Upper lobe of left lung (tissue), 6 donors: ENCODE data around the gene GLB1L3. TPM values are rescaled to one million over a fixed set of nuclear protein-coding genes. Genes with fewer than 3 reads are reported as not detected.

Source experiments
- ATAC-seq, 2 donors: fragments of 200-7000 bp; cut with Tn5 transposase; one replicate each; pipeline ENCODE4 v1.9.1; 2022; ENCODE audit warnings: mild to moderate bottlenecking in 2 of 2, moderate library complexity in 2 of 2; ENCODE audit not compliant: low FRiP score in 2 of 2
- DNase-seq, 2 donors: peaks; one replicate each; pipeline ENCODE4 v3.0.0-alpha.2; 2019 to 2020
- H3K27ac ChIP-seq, 4 donors: fragments of 200-600 bp; sonication (generic); one replicate each; pipeline ENCODE4 v1.5.1; 2016 to 2019
- H3K27me3 ChIP-seq, 4 donors: fragments of 200-600 bp; sonication (generic); one replicate each; pipeline ENCODE4 v1.5.1; 2017 to 2019
- H3K36me3 ChIP-seq, 4 donors: fragments of 200-600 bp; sonication (generic); one replicate each; pipeline ENCODE4 v1.5.1; 2016 to 2019
- H3K4me1 ChIP-seq, 4 donors: fragments of 200-600 bp; sonication (generic); one replicate each; pipeline ENCODE4 v1.5.1; 2018 to 2019
- H3K4me3 ChIP-seq, 4 donors: fragments of 200-600 bp; sonication (generic); one replicate each; pipeline ENCODE4 v1.5.1; 2017 to 2019; ENCODE audit warnings: mild to moderate bottlenecking in 2 of 4, moderate library complexity in 1 of 4
- H3K9me3 ChIP-seq, 4 donors: fragments of 200-600 bp; sonication (generic); one replicate each; pipeline ENCODE4 v1.5.1; 2018 to 2019
- CTCF ChIP-seq, 6 experiments: fragments of 450-650 bp in 4 of 6; fragments of 200-600 bp in 2 of 6; sonication (generic) in 2 of 6; IDR thresholded peaks; one replicate each; pipeline ENCODE4 v1.5.1; 2016 to 2019; ENCODE audit warnings: antibody characterized with exemption in 6 of 6
- EP300 ChIP-seq, 4 donors: sonication (generic); formaldehyde crosslinking; IDR thresholded peaks; one replicate each; pipeline ENCODE4 v1.5.1; 2017; ENCODE audit warnings: antibody characterized with exemption in 4 of 4, control low read depth in 2 of 4
- POLR2A ChIP-seq, 4 donors: fragments of 450-650 bp; IDR thresholded peaks; one replicate each; pipeline ENCODE4 v1.5.1; 2016 to 2017; ENCODE audit warnings: antibody characterized with exemption in 4 of 4, mild to moderate bottlenecking in 2 of 4
- POLR2AphosphoS5 ChIP-seq, 2 donors: sonication (generic); formaldehyde crosslinking; IDR thresholded peaks; one replicate each; pipeline ENCODE4 v1.5.1; 2017; ENCODE audit warnings: antibody characterized with exemption in 2 of 2
- WGBS, 2 donors: methylation state at CpG; one replicate each; pipeline ENCODE4 v1.1.5; 2017 to 2018; 5-methylcytosine and 5-hydroxymethylcytosine counted together
- total RNA-seq, 6 donors: library from RNA; depleted of rRNA in 4 of 6; stranded (reverse); fragments of >200 nt in 4 of 6; gene quantifications; one replicate each; pipeline versions ENCODE4 v1.1.0 to v1.2.1, GENCODE V29; 2016 to 2021
- donor health status: DM: no; HTN: no; CAD: no; lungs with moderate emphysema.
- donor health status: DM: no; HTN: yes; CAD: no; lungs with severe emphysema.

Gene GLB1L3
- total RNA-seq, 6 donors from 2014 or later = 0.17 to 1.3 (median 1.0) TPM; not detected in 2

GRCh38 chr11:134261626-134262488 lies 14.3 kb upstream of the GLB1L3 start:
- H3K4me3 ChIP-seq = no peak overlapping the region
- ATAC-seq (peak in 1 of 2 donors; percentile 25), DNase-seq (peak in 1 of 2 donors; percentile 64)
- H3K4me1 ChIP-seq = peaks cover 7 to 10% (median 8%) of the 10 kb centered on the region in 4 donors
- peak in 4 of 6 experiments; percentile 20 to 27 (median 26) for TF ChIP-seq CTCF (IDR thresholded peaks at IDR 0.05)
- no peak for TF ChIP-seq POLR2A (IDR thresholded peaks at IDR 0.05)
- TF ChIP-seq EP300 (IDR thresholded peaks at IDR 0.05) = no peak
- no peaks in the 10 kb centered on the region for H3K27me3 ChIP-seq
- no peak overlapping the region for H3K27ac ChIP-seq
- WGBS, 2 donors = 90 to 92% methylated on average over 13 to 14 of the region's 14 CpGs
- no peaks in the 10 kb centered on the region for H3K9me3 ChIP-seq
- peaks cover 12 to 83% (median 51%) of the 10 kb centered on the region in 4 donors for H3K36me3 ChIP-seq

GRCh38 chr11:134264966-134265764 lies 11.0 kb upstream of the GLB1L3 start:
- Histone ChIP-seq H3K9me3 (no peaks in the 10 kb centered on the region), H3K27ac (no peak overlapping the region), H3K27me3 (no peaks in the 10 kb centered on the region), H3K36me3 (peaks cover 8 to 50% (median 33%) of the 10 kb centered on the region in 4 donors), H3K4me3 (no peak overlapping the region), H3K4me1 (peaks cover 13 to 21% (median 16%) of the 10 kb centered on the region in 4 donors)
- TF ChIP-seq POLR2AphosphoS5 (IDR thresholded peaks at IDR 0.05) (no peak), EP300 (IDR thresholded peaks at IDR 0.05) (no peak), CTCF (IDR thresholded peaks at IDR 0.05) (no peak), POLR2A (IDR thresholded peaks at IDR 0.05) (no peak)
- ATAC-seq (no peak), DNase-seq (no peak)
- 91 to 92% methylated on average over 6 to 7 of the region's 7 CpGs for WGBS, 2 donors

GRCh38 chr11:134266440-134266839 lies 9.7 kb upstream of the GLB1L3 start:
- H3K4me1 ChIP-seq = peaks cover 13 to 21% (median 16%) of the 10 kb centered on the region in 4 donors

GRCh38 chr11:134266841-134267251 lies 9.3 kb upstream of the GLB1L3 start:
- H3K4me3 ChIP-seq = no peak overlapping the region
- no peaks in the 10 kb centered on the region for H3K27me3 ChIP-seq
- TF ChIP-seq EP300 (IDR thresholded peaks at IDR 0.05) = no peak
- TF ChIP-seq POLR2AphosphoS5 (IDR thresholded peaks at IDR 0.05) = peak in 1 of 2 donors; percentile 46
- peak overlapping the region in 1 of 4 donors; percentile 54 for H3K27ac ChIP-seq
- ATAC-seq (peak; percentile 89 to 90), DNase-seq (no peak)
- 22 to 29% methylated on average over 3 of the region's 3 CpGs for WGBS, 2 donors
- no peaks in the 10 kb centered on the region for H3K9me3 ChIP-seq
- H3K4me1 ChIP-seq = peaks cover 13 to 21% (median 16%) of the 10 kb centered on the region in 4 donors
- peaks cover 0 to 33% (median 23%) of the 10 kb centered on the region in 4 donors for H3K36me3 ChIP-seq

More at GRCh38 chr11:134266440-134266839, 9.7 kb upstream of the GLB1L3 start:
- ATAC-seq (peak; percentile 15 to 35), DNase-seq (no peak)
- Histone ChIP-seq H3K36me3 (peaks cover 0 to 37% (median 26%) of the 10 kb centered on the region in 4 donors), H3K27ac (peak overlapping the region in 1 of 4 donors; percentile 54), H3K9me3 (no peaks in the 10 kb centered on the region), H3K27me3 (no peaks in the 10 kb centered on the region), H3K4me3 (no peak overlapping the region)
- 72 to 78% methylated on average over 5 of the region's 5 CpGs for WGBS, 2 donors
- TF ChIP-seq EP300 (IDR thresholded peaks at IDR 0.05) (no peak), POLR2A (IDR thresholded peaks at IDR 0.05) (no peak), POLR2AphosphoS5 (IDR thresholded peaks at IDR 0.05) (no peak), CTCF (IDR thresholded peaks at IDR 0.05) (no peak)

- no peak for TF ChIP-seq EP300 (IDR thresholded peaks at IDR 0.05)
- TF ChIP-seq POLR2A (IDR thresholded peaks at IDR 0.05) = no peak
- no peak for TF ChIP-seq POLR2AphosphoS5 (IDR thresholded peaks at IDR 0.05)
- TF ChIP-seq CTCF (IDR thresholded peaks at IDR 0.05) = no peak
- no peak for ATAC-seq
- no peak for DNase-seq
- Histone ChIP-seq H3K4me3 (no peak overlapping the region), H3K27ac (no peak overlapping the region), H3K9me3 (no peaks in the 10 kb centered on the region), H3K27me3 (no peaks in the 10 kb centered on the region), H3K36me3 (peaks cover 0 to 27% (median 17%) of the 10 kb centered on the region in 4 donors), H3K4me1 (peaks cover 13 to 21% (median 16%) of the 10 kb centered on the region in 4 donors)
- 79 to 81% methylated on average over 5 of the region's 5 CpGs for WGBS, 2 donors
Observed at GRCh38 chr11:134267461-134267860, 8.7 kb upstream of the GLB1L3 start.
